B cell (primary cell): ENCODE measurements around the gene MYPOP. TPM values are rescaled to one million over a fixed set of nuclear protein-coding genes. Genes with fewer than 3 reads are reported as not detected.

ENCODE experiments used
- ATAC-seq: fragments of 200-7000 bp; cut with Tn5 transposase; one replicate; pipeline ENCODE4 v1.10.0; 2021; ENCODE audit warnings: low read depth, mild to moderate bottlenecking, moderate number of reproducible peaks, moderate library complexity
- CTCF ChIA-PET: fragments of 350-600 bp; sonication (Branson Sonifier 250); formaldehyde crosslinking; loops from one replicate; lab custom pipeline; 2021; ENCODE audit warnings: antibody characterized with exemption, inconsistent platforms; lab: Charles Lee
- POLR2A ChIA-PET: fragments of 350-600 bp; sonication (Branson Sonifier 250); formaldehyde crosslinking; loops from one replicate; lab custom pipeline; 2021; ENCODE audit warnings: antibody characterized with exemption; lab: Charles Lee
- DNase-seq: peaks from one replicate; pipeline ENCODE4 v3.0.0; 2013
- H2AFZ ChIP-seq: 2 replicates; pipeline ENCODE4 v1.6.1; 2012; ENCODE audit warnings: mild to moderate bottlenecking, low read depth, low read length; ENCODE audit not compliant: insufficient read depth, poor library complexity, severe bottlenecking
- H3K27ac ChIP-seq, 2 donors: 1 replicate in 1 of 2; 2 replicates in 1 of 2; pipeline ENCODE4 v1.5.1; 2012 to 2013; ENCODE audit warnings: low read length in 2 of 2, mild to moderate bottlenecking in 2 of 2, moderate library complexity in 1 of 2
- H3K27me3 ChIP-seq, 4 experiments: fragments of 200-600 bp in 1 of 4; sonication (generic) in 1 of 4; replicated peaks in 1 of 4; 1 replicate in 2 of 4; 2 replicates in 2 of 4; pipeline versions ENCODE4 v1.6.1 to v1.7.0; 2013 to 2016; ENCODE audit warnings: low read length in 3 of 4, mild to moderate bottlenecking in 2 of 4, mixed read lengths in 1 of 4, moderate library complexity in 1 of 4; ENCODE audit not compliant: insufficient read depth in 4 of 4, control insufficient read depth in 3 of 4; ENCODE audit errors: control extremely low read depth in 1 of 4
- H3K36me3 ChIP-seq, 2 experiments: replicated peaks in 1 of 2; 1 replicate in 1 of 2; 2 replicates in 1 of 2; pipeline versions ENCODE4 v1.6.1 to v1.7.1; 2013; ENCODE audit warnings: low read length in 1 of 2; ENCODE audit not compliant: insufficient read depth in 2 of 2, control insufficient read depth in 1 of 2; ENCODE audit errors: control extremely low read depth in 1 of 2, extremely low read depth in 1 of 2
- H3K4me1 ChIP-seq, 2 donors: fragments of 200-600 bp in 1 of 2; sonication (generic) in 1 of 2; 1 replicate in 1 of 2; 2 replicates in 1 of 2; pipeline versions ENCODE4 v1.5.1 to v1.6.1; 2013 to 2017; ENCODE audit warnings: low read length in 2 of 2; ENCODE audit not compliant: control insufficient read depth in 2 of 2, insufficient read depth in 2 of 2
- H3K4me2 ChIP-seq: replicated peaks from 2 replicates; pipeline ENCODE3; 2012; ENCODE audit warnings: mild to moderate bottlenecking, low read depth, low read length; ENCODE audit not compliant: poor library complexity, severe bottlenecking
- H3K4me3 ChIP-seq, 5 experiments: fragments of 200-600 bp in 1 of 5; sonication (generic) in 1 of 5; 1 replicate in 3 of 5; 2 replicates in 2 of 5; pipeline versions ENCODE4 v1.5.1 to v1.7.0; 2011 to 2016; ENCODE audit warnings: low read length in 4 of 5, mild to moderate bottlenecking in 4 of 5, low read depth in 2 of 5, control low read depth in 1 of 5, moderate library complexity in 1 of 5; ENCODE audit not compliant: insufficient read depth in 1 of 5; ENCODE audit errors: control extremely low read depth in 1 of 5, extremely low read depth in 1 of 5
- H3K79me2 ChIP-seq: fragments of 200-600 bp; sonication (generic); one replicate; pipeline ENCODE4 v1.6.0; 2016; ENCODE audit warnings: low read length; ENCODE audit not compliant: control insufficient read depth, insufficient read depth
- H3K9ac ChIP-seq: fragments of 200-600 bp; sonication (generic); 2 replicates; pipeline ENCODE4 v1.6.1; 2017; ENCODE audit warnings: mild to moderate bottlenecking, low read length, moderate library complexity
- H3K9me3 ChIP-seq, 3 donors: one replicate each; pipeline versions ENCODE4 v1.6.1 to v1.7.1; 2013; ENCODE audit warnings: low read length in 2 of 3; ENCODE audit not compliant: control insufficient read depth in 2 of 3, insufficient read depth in 1 of 3; ENCODE audit errors: control extremely low read depth in 1 of 3
- H4K20me1 ChIP-seq: 2 replicates; pipeline ENCODE4 v1.6.0; 2012; ENCODE audit warnings: mild to moderate bottlenecking, low read length; ENCODE audit not compliant: insufficient read depth, control insufficient read depth, poor library complexity, severe bottlenecking
- H3K27ac Mint-ChIP-seq: one replicate; pipeline ENCODE4 v1.8.0; 2021; ENCODE audit warnings: mixed read lengths
- H3K27me3 Mint-ChIP-seq: one replicate; pipeline ENCODE4 v1.8.0; 2021; ENCODE audit warnings: mixed read lengths
- H3K4me1 Mint-ChIP-seq: one replicate; pipeline ENCODE4 v1.8.0; 2021; ENCODE audit warnings: mixed read lengths
- H3K4me3 Mint-ChIP-seq: one replicate; pipeline ENCODE4 v1.8.0; 2021; ENCODE audit warnings: mixed read lengths
- H3K9me3 Mint-ChIP-seq: one replicate; pipeline ENCODE4 v1.8.0; 2022; ENCODE audit warnings: mixed read lengths; ENCODE audit not compliant: insufficient read depth
- EZH2 ChIP-seq: IDR thresholded peaks from 2 replicates; pipeline ENCODE4 v1.6.1; 2012; ENCODE audit warnings: borderline replicate concordance, low read depth, mild to moderate bottlenecking, moderate library complexity, low read length; ENCODE audit not compliant: insufficient read depth, poor library complexity, severe bottlenecking
- WGBS: methylation state at CpG from one replicate; pipeline ENCODE4 v1.1.5; 2013; ENCODE audit warnings: missing lambda C conversion rate; ENCODE audit not compliant: insufficient coverage; 5-methylcytosine and 5-hydroxymethylcytosine counted together
- intact Hi-C: fragments of 100-400 bp; cut with micrococcal nuclease; formaldehyde crosslinking; loops from one replicate; pipeline ENCODE4 v1.10.0; 2022
- polyA plus RNA-seq: library from polyadenylated mRNA; depleted of rRNA; stranded (reverse); fragments of >200 nt; gene quantifications from 2 replicates; pipeline ENCODE4 v1.2.3, GENCODE V29; 2012
- total RNA-seq, 2 donors: library from RNA; stranded (reverse); fragments of 120-200 nt in 1 of 2; gene quantifications; 1 replicate in 1 of 2; 2 replicates in 1 of 2; pipeline versions ENCODE4 v1.2.3 to v1.2.4, GENCODE V29; 2013 to 2022
- TF ChIP-seq, protein P1 (sequence below): fragments of 200-600 bp; IDR thresholded peaks from one replicate; pipeline ENCODE4 v1.8.0; 2022; ENCODE audit warnings: antibody characterized with exemption, mild to moderate bottlenecking

The MYPOP gene
- total and polyA plus RNA-seq, 2 donors (not counting 1 experiment from before 2014, with no cell fraction given): 5.7 to 12.1 TPM

DNA sequence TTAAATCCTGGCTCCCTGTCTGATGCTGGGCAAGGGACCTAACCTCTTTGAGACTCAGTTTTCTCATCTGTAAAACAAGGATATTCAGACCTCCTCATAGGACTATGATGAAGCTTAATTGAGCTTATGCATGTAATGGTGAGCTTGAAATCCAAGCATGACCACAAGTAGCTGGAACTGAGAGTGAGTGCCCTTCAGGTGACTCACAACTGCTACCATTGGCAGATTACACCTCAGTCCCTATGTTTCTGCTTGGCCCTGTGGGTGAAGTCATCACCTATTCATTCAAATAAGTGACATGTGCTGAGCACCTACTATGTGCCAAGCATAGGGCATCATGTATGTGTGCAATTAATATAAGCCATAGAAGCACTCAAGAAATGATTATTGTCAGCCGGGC lies 45.5 kb upstream of the MYPOP start:
- Mint-ChIP-seq H3K27me3 (peaks cover 32% of the 10 kb centered on the region), H3K4me1 (peaks cover 2% of the 10 kb centered on the region), H3K27ac (no peak overlapping the region), H3K4me3 (no peak overlapping the region), H3K9me3 (no peaks in the 10 kb centered on the region)
- Histone ChIP-seq H3K4me1 (peaks cover 2 to 6% of the 10 kb centered on the region in 2 donors), H3K36me3 (no peaks in the 10 kb centered on the region), H3K4me3 (no peak overlapping the region), H3K27ac (no peak overlapping the region), H3K79me2 (no peaks in the 10 kb centered on the region), H3K9ac (no peak overlapping the region), H3K4me2 (no peak overlapping the region), H2AFZ (no peak overlapping the region), H3K9me3 (peaks cover 0 to 6% (median 0%) of the 10 kb centered on the region in 3 donors), H4K20me1 (no peaks in the 10 kb centered on the region), H3K27me3 (peaks cover 0 to 15% (median 2%) of the 10 kb centered on the region in 4 experiments)
- 100% methylated on average over 1 of the region's 1 CpG for WGBS
- ATAC-seq (no peak), DNase-seq (no peak)
- intact Hi-C loops: no loop called here
- POLR2A ChIA-PET: no interaction called here
- CTCF ChIA-PET: no interaction called here
- TF ChIP-seq, protein P1, sequence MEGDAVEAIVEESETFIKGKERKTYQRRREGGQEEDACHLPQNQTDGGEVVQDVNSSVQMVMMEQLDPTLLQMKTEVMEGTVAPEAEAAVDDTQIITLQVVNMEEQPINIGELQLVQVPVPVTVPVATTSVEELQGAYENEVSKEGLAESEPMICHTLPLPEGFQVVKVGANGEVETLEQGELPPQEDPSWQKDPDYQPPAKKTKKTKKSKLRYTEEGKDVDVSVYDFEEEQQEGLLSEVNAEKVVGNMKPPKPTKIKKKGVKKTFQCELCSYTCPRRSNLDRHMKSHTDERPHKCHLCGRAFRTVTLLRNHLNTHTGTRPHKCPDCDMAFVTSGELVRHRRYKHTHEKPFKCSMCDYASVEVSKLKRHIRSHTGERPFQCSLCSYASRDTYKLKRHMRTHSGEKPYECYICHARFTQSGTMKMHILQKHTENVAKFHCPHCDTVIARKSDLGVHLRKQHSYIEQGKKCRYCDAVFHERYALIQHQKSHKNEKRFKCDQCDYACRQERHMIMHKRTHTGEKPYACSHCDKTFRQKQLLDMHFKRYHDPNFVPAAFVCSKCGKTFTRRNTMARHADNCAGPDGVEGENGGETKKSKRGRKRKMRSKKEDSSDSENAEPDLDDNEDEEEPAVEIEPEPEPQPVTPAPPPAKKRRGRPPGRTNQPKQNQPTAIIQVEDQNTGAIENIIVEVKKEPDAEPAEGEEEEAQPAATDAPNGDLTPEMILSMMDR: no peak
- no peak for TF ChIP-seq EZH2

DNA sequence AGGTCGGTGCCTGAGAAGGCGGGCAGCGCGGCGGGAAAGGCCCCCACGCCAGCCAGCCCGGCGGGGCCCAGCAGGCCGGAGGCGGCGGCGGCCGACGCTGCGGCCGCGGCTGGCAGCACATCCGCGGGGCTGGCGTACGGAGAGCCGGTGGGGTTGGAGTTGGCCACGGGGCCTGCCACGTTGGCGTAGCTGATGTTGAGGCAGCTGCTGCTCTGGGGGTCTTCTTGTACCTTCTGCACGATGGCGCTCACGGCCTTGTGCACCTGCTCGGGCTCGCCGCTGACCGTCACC lies 38.0 kb upstream of the MYPOP start:
- Histone ChIP-seq H3K4me2 (no peak overlapping the region), H2AFZ (no peak overlapping the region), H3K27ac (no peak overlapping the region), H3K4me3 (no peak overlapping the region), H4K20me1 (no peaks in the 10 kb centered on the region), H3K27me3 (peaks cover 0 to 31% (median 3%) of the 10 kb centered on the region in 4 experiments), H3K4me1 (no peaks in the 10 kb centered on the region), H3K36me3 (no peaks in the 10 kb centered on the region), H3K9me3 (peaks cover 0 to 14% (median 0%) of the 10 kb centered on the region in 3 donors), H3K79me2 (no peaks in the 10 kb centered on the region), H3K9ac (no peak overlapping the region)
- TF ChIP-seq, protein P1: no peak
- no peak for TF ChIP-seq EZH2
- ChIA-PET CTCF (no interaction called here), POLR2A (no interaction called here)
- WGBS: 57% methylated on average over 32 of the region's 32 CpGs
- no peak overlapping the region for H3K4me3 Mint-ChIP-seq
- DNase-seq (no peak), ATAC-seq (no peak)
- intact Hi-C loops: no loop called here
- H3K9me3 Mint-ChIP-seq: no peaks in the 10 kb centered on the region
- peaks cover 58% of the 10 kb centered on the region for H3K27me3 Mint-ChIP-seq
- no peaks in the 10 kb centered on the region for H3K4me1 Mint-ChIP-seq
- H3K27ac Mint-ChIP-seq: no peak overlapping the region
